Stomach (tissue), 9 donors: ENCODE data around the gene CPHXL. TPM values are rescaled to one million over a fixed set of nuclear protein-coding genes. Genes with fewer than 3 reads are reported as not detected.

Experiments used
- DNase-seq, 2 donors: peaks; one replicate each; pipeline versions ENCODE4 v3.0.0 to v3.0.0-alpha.2; 2013 to 2019
- H3K27ac ChIP-seq, 5 donors: fragments of 200-600 bp in 4 of 5; sonication (generic) in 4 of 5; one replicate each; pipeline ENCODE4 v1.5.1; 2013 to 2019; ENCODE audit warnings: mild to moderate bottlenecking in 1 of 5, moderate library complexity in 1 of 5
- H3K27me3 ChIP-seq, 3 donors: fragments of 200-600 bp; sonication (generic); one replicate each; pipeline ENCODE4 v1.5.1; 2017 to 2019; ENCODE audit warnings: mixed run types in 1 of 3
- H3K36me3 ChIP-seq, 4 donors: fragments of 200-600 bp; sonication (generic); 1 replicate in 3 of 4; 2 replicates in 1 of 4; pipeline ENCODE4 v1.5.1; 2016 to 2019
- H3K4me1 ChIP-seq, 4 donors: fragments of 200-600 bp; sonication (generic); one replicate each; pipeline ENCODE4 v1.5.1; 2016 to 2019
- H3K4me3 ChIP-seq, 4 donors: fragments of 200-600 bp; sonication (generic) in 3 of 4; one replicate each; pipeline ENCODE4 v1.5.1; 2016 to 2019; ENCODE audit warnings: mild to moderate bottlenecking in 1 of 4
- H3K9me3 ChIP-seq, 4 donors: fragments of 200-600 bp; sonication (generic); one replicate each; pipeline ENCODE4 v1.5.1; 2016 to 2019
- EP300 ChIP-seq: sonication (generic); formaldehyde crosslinking; IDR thresholded peaks from one replicate; pipeline ENCODE4 v1.6.1; 2017; ENCODE audit warnings: antibody characterized with exemption
- POLR2A ChIP-seq, 4 donors: fragments of 450-650 bp; IDR thresholded peaks; one replicate each; pipeline ENCODE4 v1.6.1; 2016; ENCODE audit warnings: antibody characterized with exemption in 4 of 4, control low read depth in 2 of 4, mild to moderate bottlenecking in 1 of 4, moderate library complexity in 1 of 4
- POLR2AphosphoS5 ChIP-seq, 3 donors: sonication (generic); formaldehyde crosslinking; IDR thresholded peaks; one replicate each; pipeline ENCODE4 v1.6.1; 2016; ENCODE audit warnings: antibody characterized with exemption in 3 of 3
- WGBS, 5 donors: extraction: QIAGEN DNeasy Blood & Tissue Kit in 3 of 5; methylation state at CpG; one replicate each; pipeline versions ENCODE4 v1.1.5 to v1.1.7; 2013 to 2018; 5-methylcytosine and 5-hydroxymethylcytosine counted together
- intact Hi-C: fragments of 100-400 bp; cut with DNase I; formaldehyde crosslinking; loops from one replicate; pipeline ENCODE4 v1.15.1; 2023; ENCODE audit warnings: low total_unique reads
- polyA plus RNA-seq, 3 donors: library from polyadenylated mRNA; stranded (reverse); fragments of 200-250 nt; gene quantifications; one replicate each; pipeline ENCODE4 v1.2.3, GENCODE V29; 2013
- total RNA-seq, 5 donors: library from RNA; depleted of rRNA; stranded (reverse); fragments of >200 nt; gene quantifications; one replicate each; pipeline versions ENCODE4 v1.1.0 to v1.2.3, GENCODE V29; 2014 to 2016
- TF ChIP-seq, protein P1 (sequence below), 7 experiments: fragments of 450-650 bp in 4 of 7; fragments of 200-600 bp in 3 of 7; sonication (generic) in 3 of 7; IDR thresholded peaks; one replicate each; pipeline ENCODE4 v1.5.1; 2016 to 2019; ENCODE audit warnings: antibody characterized with exemption in 7 of 7, control low read depth in 2 of 7, mild to moderate bottlenecking in 1 of 7
- donor health status: healthy with polysubstance abuse.
- donor health status: Bipolar disorder and iron deficiency.
- donor health status: healthy.

CPHXL gene
- total and polyA plus RNA-seq, 8 donors: not detected

GRCh38 chr16:75710344-75710743, 15.9 kb downstream of the CPHXL start:
- no peak for DNase-seq
- no peak overlapping the region for H3K4me3 ChIP-seq
- H3K4me1 ChIP-seq: no peaks in the 10 kb centered on the region
- H3K9me3 ChIP-seq: peaks cover 0 to 26% (median 12%) of the 10 kb centered on the region in 4 donors
- WGBS, 5 donors: 96 to 100% (median 96%) methylated on average over 2 of the region's 2 CpGs
- TF ChIP-seq POLR2A (IDR thresholded peaks at IDR 0.05) (no peak), POLR2AphosphoS5 (IDR thresholded peaks at IDR 0.05) (no peak), EP300 (no peak)
- TF ChIP-seq, protein P1, sequence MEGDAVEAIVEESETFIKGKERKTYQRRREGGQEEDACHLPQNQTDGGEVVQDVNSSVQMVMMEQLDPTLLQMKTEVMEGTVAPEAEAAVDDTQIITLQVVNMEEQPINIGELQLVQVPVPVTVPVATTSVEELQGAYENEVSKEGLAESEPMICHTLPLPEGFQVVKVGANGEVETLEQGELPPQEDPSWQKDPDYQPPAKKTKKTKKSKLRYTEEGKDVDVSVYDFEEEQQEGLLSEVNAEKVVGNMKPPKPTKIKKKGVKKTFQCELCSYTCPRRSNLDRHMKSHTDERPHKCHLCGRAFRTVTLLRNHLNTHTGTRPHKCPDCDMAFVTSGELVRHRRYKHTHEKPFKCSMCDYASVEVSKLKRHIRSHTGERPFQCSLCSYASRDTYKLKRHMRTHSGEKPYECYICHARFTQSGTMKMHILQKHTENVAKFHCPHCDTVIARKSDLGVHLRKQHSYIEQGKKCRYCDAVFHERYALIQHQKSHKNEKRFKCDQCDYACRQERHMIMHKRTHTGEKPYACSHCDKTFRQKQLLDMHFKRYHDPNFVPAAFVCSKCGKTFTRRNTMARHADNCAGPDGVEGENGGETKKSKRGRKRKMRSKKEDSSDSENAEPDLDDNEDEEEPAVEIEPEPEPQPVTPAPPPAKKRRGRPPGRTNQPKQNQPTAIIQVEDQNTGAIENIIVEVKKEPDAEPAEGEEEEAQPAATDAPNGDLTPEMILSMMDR (IDR thresholded peaks at IDR 0.05): no peak
- peaks cover 0 to 5% (median 0%) of the 10 kb centered on the region in 4 donors for H3K36me3 ChIP-seq
- H3K27me3 ChIP-seq: no peaks in the 10 kb centered on the region
- intact Hi-C loops: no loop called here
- H3K27ac ChIP-seq: no peak overlapping the region

DNA sequence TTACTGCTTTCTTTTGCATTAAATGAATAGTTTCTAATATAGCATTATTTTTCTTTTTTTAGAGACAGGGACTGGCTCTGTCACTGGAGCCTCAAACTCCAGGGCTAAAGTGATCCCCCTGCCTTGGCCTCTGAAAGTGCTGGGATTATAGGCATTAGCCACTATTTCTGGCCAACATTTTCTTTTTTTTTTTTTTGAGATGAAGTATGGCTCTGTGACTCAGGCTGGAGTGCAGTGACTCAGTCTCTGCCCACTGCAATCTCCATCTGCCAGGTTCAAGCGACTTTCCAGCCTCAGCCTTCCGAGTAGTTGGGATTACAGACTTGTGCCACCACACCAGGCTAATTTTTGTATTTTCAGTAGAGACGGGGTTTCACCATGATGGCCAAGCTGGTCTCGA, 23.0 kb downstream of the CPHXL start:
- Histone ChIP-seq H3K4me3 (no peak overlapping the region), H3K36me3 (no peaks in the 10 kb centered on the region), H3K27me3 (no peaks in the 10 kb centered on the region), H3K27ac (no peak overlapping the region), H3K4me1 (no peaks in the 10 kb centered on the region), H3K9me3 (no peaks in the 10 kb centered on the region)
- no peak for DNase-seq
- TF ChIP-seq POLR2AphosphoS5 (IDR thresholded peaks at IDR 0.05): no peak
- TF ChIP-seq, protein P1 (IDR thresholded peaks at IDR 0.05): no peak
- no peak for TF ChIP-seq EP300
- TF ChIP-seq POLR2A (IDR thresholded peaks at IDR 0.05): no peak
- intact Hi-C loops: no loop called here
- 80 to 94% (median 87%) methylated on average over 4 of the region's 4 CpGs for WGBS, 5 donors

GRCh38 chr16:75702242-75702641, 24.0 kb downstream of the CPHXL start:
- TF ChIP-seq EP300 (no peak), POLR2A (IDR thresholded peaks at IDR 0.05) (no peak), POLR2AphosphoS5 (IDR thresholded peaks at IDR 0.05) (no peak)
- TF ChIP-seq, protein P1 (IDR thresholded peaks at IDR 0.05): no peak
- intact Hi-C loops: no loop called here
- WGBS, 5 donors: 70 to 86% (median 78%) methylated on average over 2 of the region's 2 CpGs

GRCh38 chr16:75701361-75701760, 24.9 kb downstream of the CPHXL start, which contains the start of gene DUXB:
DUXB (minus strand) TSS chr16:75701461; CDS start chr16:75701418, 43 bp downstream.
- Histone ChIP-seq H3K27me3 (no peaks in the 10 kb centered on the region), H3K27ac (no peak within 1 kb of the TSS), H3K36me3 (no peaks in the 10 kb centered on the region), H3K4me3 (no peak within 1 kb of the TSS), H3K4me1 (no peaks in the 10 kb centered on the region), H3K9me3 (no peaks in the 10 kb centered on the region)
- 81 to 98% (median 91%) methylated on average over 5 of the region's 5 CpGs for WGBS, 5 donors
- DNase-seq: no peak
- intact Hi-C loops: no loop called here
- TF ChIP-seq POLR2A (IDR thresholded peaks at IDR 0.05) (no peak), EP300 (no peak), POLR2AphosphoS5 (IDR thresholded peaks at IDR 0.05) (no peak)
- TF ChIP-seq, protein P1 (IDR thresholded peaks at IDR 0.05): no peak

More at GRCh38 chr16:75702242-75702641, 24.0 kb downstream of the CPHXL start:
- Histone ChIP-seq H3K4me3 (no peak overlapping the region), H3K9me3 (no peaks in the 10 kb centered on the region), H3K4me1 (no peaks in the 10 kb centered on the region), H3K27ac (no peak overlapping the region), H3K36me3 (no peaks in the 10 kb centered on the region), H3K27me3 (no peaks in the 10 kb centered on the region)
- no peak for DNase-seq
